ENCODE measurements around the gene NIPBL.
"Not testable (repeated sequence)": the region's sequence is repeated elsewhere in the genome, so short reads cannot be mapped to it uniquely, and the experiment has no call there.

The NIPBL gene

GRCh38 chr5:36888303-36888702 lies 11.7 kb downstream of the NIPBL start:
- Histone ChIP-seq H3K9me3 (ENCODE audit: control insufficient read depth, insufficient read depth, low read length) (no peaks in the 10 kb centered on the region), H3K27me3 (ENCODE audit: control insufficient read depth, insufficient read depth, low read length) (no peaks in the 10 kb centered on the region), H3K4me1 (ENCODE audit: control insufficient read depth, insufficient read depth, low read length) (peaks cover 12% of the 10 kb centered on the region; the same call in 1 of the 2 replicates), H3K27ac (ENCODE audit: low read depth, low read length) (no peak overlapping the region), H3K36me3 (ENCODE audit: control insufficient read depth, insufficient read depth, low read length) (peaks cover 11% of the 10 kb centered on the region; the same call in 1 of the 2 replicates), H3K9ac (ENCODE audit: low read depth, low read length) (no peak overlapping the region), H3K4me3 (ENCODE audit: low read depth, low read length) (no peak overlapping the region)

- H3K36me3 ChIP-seq (ENCODE audit: control insufficient read depth, insufficient read depth, low read length): peaks cover 11% of the 10 kb centered on the region; the same call in 1 of the 2 replicates
- peaks cover 6% of the 10 kb centered on the region; the same call in 1 of the 2 replicates for H3K4me1 ChIP-seq (ENCODE audit: control insufficient read depth, insufficient read depth, low read length)
- H3K27ac ChIP-seq (ENCODE audit: low read depth, low read length): no peak overlapping the region
- H3K27me3 ChIP-seq (ENCODE audit: control insufficient read depth, insufficient read depth, low read length): no peaks in the 10 kb centered on the region
- no peaks in the 10 kb centered on the region for H3K9me3 ChIP-seq (ENCODE audit: control insufficient read depth, insufficient read depth, low read length)
- no peak overlapping the region for H3K4me3 ChIP-seq (ENCODE audit: low read depth, low read length)
- H3K9ac ChIP-seq (ENCODE audit: low read depth, low read length): no peak overlapping the region
Measured at GRCh38 chr5:36889264-36889663, 12.7 kb downstream of the NIPBL start.

- Histone ChIP-seq H3K4me3 (ENCODE audit: low read depth, low read length) (no peak overlapping the region), H3K36me3 (ENCODE audit: control insufficient read depth, insufficient read depth, low read length) (no peaks in the 10 kb centered on the region; the same call in 1 of the 2 replicates), H3K9me3 (ENCODE audit: control insufficient read depth, insufficient read depth, low read length) (no peaks in the 10 kb centered on the region), H3K27me3 (ENCODE audit: control insufficient read depth, insufficient read depth, low read length) (no peaks in the 10 kb centered on the region), H3K9ac (ENCODE audit: low read depth, low read length) (no peak overlapping the region), H3K4me1 (ENCODE audit: control insufficient read depth, insufficient read depth, low read length) (no peaks in the 10 kb centered on the region), H3K27ac (ENCODE audit: low read depth, low read length) (no peak overlapping the region)
Measured at GRCh38 chr5:36891266-36891665, 14.7 kb downstream of the NIPBL start.

- H3K9me3 ChIP-seq (ENCODE audit: control insufficient read depth, insufficient read depth, low read length); H3K36me3 ChIP-seq (ENCODE audit: control insufficient read depth, insufficient read depth, low read length); H3K4me1 ChIP-seq (ENCODE audit: control insufficient read depth, insufficient read depth, low read length); H3K27ac ChIP-seq (ENCODE audit: low read depth, low read length); H3K9ac ChIP-seq (ENCODE audit: low read depth, low read length); H3K4me3 ChIP-seq (ENCODE audit: low read depth, low read length); H3K27me3 ChIP-seq (ENCODE audit: control insufficient read depth, insufficient read depth, low read length): not testable (repeated sequence)
Measured at GRCh38 chr5:36892085-36892830, 15.7 kb downstream of the NIPBL start.

GRCh38 chr5:36894954-36895353 lies 18.4 kb downstream of the NIPBL start:
- Histone ChIP-seq H3K9ac (ENCODE audit: low read depth, low read length) (no peak overlapping the region), H3K36me3 (ENCODE audit: control insufficient read depth, insufficient read depth, low read length) (no peaks in the 10 kb centered on the region; the same call in 1 of the 2 replicates), H3K9me3 (ENCODE audit: control insufficient read depth, insufficient read depth, low read length) (no peaks in the 10 kb centered on the region), H3K4me3 (ENCODE audit: low read depth, low read length) (no peak overlapping the region), H3K27ac (ENCODE audit: low read depth, low read length) (no peak overlapping the region), H3K27me3 (ENCODE audit: control insufficient read depth, insufficient read depth, low read length) (no peaks in the 10 kb centered on the region), H3K4me1 (ENCODE audit: control insufficient read depth, insufficient read depth, low read length) (peaks cover 9% of the 10 kb centered on the region; the same call in 1 of the 2 replicates)

GRCh38 chr5:36896476-36896875 lies 19.9 kb downstream of the NIPBL start:
- H3K9ac ChIP-seq (ENCODE audit: low read depth, low read length): no peak overlapping the region
- H3K36me3 ChIP-seq (ENCODE audit: control insufficient read depth, insufficient read depth, low read length): no peaks in the 10 kb centered on the region; the same call in 1 of the 2 replicates
- no peaks in the 10 kb centered on the region for H3K27me3 ChIP-seq (ENCODE audit: control insufficient read depth, insufficient read depth, low read length)

GRCh38 chr5:36897616-36898015 lies 21.0 kb downstream of the NIPBL start:
- Histone ChIP-seq H3K27ac (ENCODE audit: low read depth, low read length) (no peak overlapping the region), H3K9ac (ENCODE audit: low read depth, low read length) (no peak overlapping the region), H3K36me3 (ENCODE audit: control insufficient read depth, insufficient read depth, low read length) (no peaks in the 10 kb centered on the region; the same call in 1 of the 2 replicates), H3K4me1 (ENCODE audit: control insufficient read depth, insufficient read depth, low read length) (peaks cover 11% of the 10 kb centered on the region; the same call in 1 of the 2 replicates), H3K4me3 (ENCODE audit: low read depth, low read length) (no peak overlapping the region), H3K27me3 (ENCODE audit: control insufficient read depth, insufficient read depth, low read length) (no peaks in the 10 kb centered on the region), H3K9me3 (ENCODE audit: control insufficient read depth, insufficient read depth, low read length) (no peaks in the 10 kb centered on the region)

More at GRCh38 chr5:36896476-36896875, 19.9 kb downstream of the NIPBL start:
- Histone ChIP-seq H3K4me3 (ENCODE audit: low read depth, low read length) (no peak overlapping the region), H3K9me3 (ENCODE audit: control insufficient read depth, insufficient read depth, low read length) (no peaks in the 10 kb centered on the region), H3K27ac (ENCODE audit: low read depth, low read length) (no peak overlapping the region), H3K4me1 (ENCODE audit: control insufficient read depth, insufficient read depth, low read length) (peaks cover 11% of the 10 kb centered on the region; the same call in 1 of the 2 replicates)

GRCh38 chr5:36899860-36900259 lies 23.3 kb downstream of the NIPBL start:
- Histone ChIP-seq H3K9me3 (ENCODE audit: control insufficient read depth, insufficient read depth, low read length) (no peaks in the 10 kb centered on the region), H3K4me3 (ENCODE audit: low read depth, low read length) (no peak overlapping the region), H3K9ac (ENCODE audit: low read depth, low read length) (no peak overlapping the region), H3K27me3 (ENCODE audit: control insufficient read depth, insufficient read depth, low read length) (no peaks in the 10 kb centered on the region), H3K27ac (ENCODE audit: low read depth, low read length) (no peak overlapping the region), H3K4me1 (ENCODE audit: control insufficient read depth, insufficient read depth, low read length) (peaks cover 11% of the 10 kb centered on the region; the same call in 1 of the 2 replicates), H3K36me3 (ENCODE audit: control insufficient read depth, insufficient read depth, low read length) (no peaks in the 10 kb centered on the region; the same call in 1 of the 2 replicates)

- no peaks in the 10 kb centered on the region for H3K27me3 ChIP-seq (ENCODE audit: control insufficient read depth, insufficient read depth, low read length)
- H3K27ac ChIP-seq (ENCODE audit: low read depth, low read length): no peak overlapping the region
- no peak overlapping the region for H3K4me3 ChIP-seq (ENCODE audit: low read depth, low read length)
- no peaks in the 10 kb centered on the region for H3K9me3 ChIP-seq (ENCODE audit: control insufficient read depth, insufficient read depth, low read length)
- H3K4me1 ChIP-seq (ENCODE audit: control insufficient read depth, insufficient read depth, low read length): peaks cover 11% of the 10 kb centered on the region; the same call in 1 of the 2 replicates
- no peaks in the 10 kb centered on the region for H3K36me3 ChIP-seq (ENCODE audit: control insufficient read depth, insufficient read depth, low read length)
- H3K9ac ChIP-seq (ENCODE audit: low read depth, low read length): no peak overlapping the region
Measured at GRCh38 chr5:36900283-36900682, 23.7 kb downstream of the NIPBL start.

GRCh38 chr5:36901077-36901476 lies 24.5 kb downstream of the NIPBL start:
- not testable (repeated sequence) for H3K36me3 ChIP-seq (ENCODE audit: control insufficient read depth, insufficient read depth, low read length); H3K9ac ChIP-seq (ENCODE audit: low read depth, low read length); H3K4me3 ChIP-seq (ENCODE audit: low read depth, low read length); H3K27ac ChIP-seq (ENCODE audit: low read depth, low read length); H3K9me3 ChIP-seq (ENCODE audit: control insufficient read depth, insufficient read depth, low read length); H3K27me3 ChIP-seq (ENCODE audit: control insufficient read depth, insufficient read depth, low read length)
- peaks cover 11% of the 10 kb centered on the region; the same call in 1 of the 2 replicates for H3K4me1 ChIP-seq (ENCODE audit: control insufficient read depth, insufficient read depth, low read length)

GRCh38 chr5:36901856-36902255 lies 25.3 kb downstream of the NIPBL start:
- Histone ChIP-seq H3K9me3 (ENCODE audit: control insufficient read depth, insufficient read depth, low read length) (no peaks in the 10 kb centered on the region), H3K9ac (ENCODE audit: low read depth, low read length) (no peak overlapping the region), H3K36me3 (ENCODE audit: control insufficient read depth, insufficient read depth, low read length) (no peaks in the 10 kb centered on the region), H3K4me3 (ENCODE audit: low read depth, low read length) (no peak overlapping the region), H3K27me3 (ENCODE audit: control insufficient read depth, insufficient read depth, low read length) (no peaks in the 10 kb centered on the region), H3K27ac (ENCODE audit: low read depth, low read length) (no peak overlapping the region), H3K4me1 (ENCODE audit: control insufficient read depth, insufficient read depth, low read length) (peaks cover 11% of the 10 kb centered on the region; the same call in 1 of the 2 replicates)
